Parathyroid adenoma (tissue), 2 donors: ENCODE data around the gene POLE4.

Experiments used
- H2AFZ ChIP-seq: fragments of 300-600 bp; sonication (generic); one replicate; pipeline ENCODE4 v1.7.0; 2017; ENCODE audit warnings: antibody characterized with exemption, mild to moderate bottlenecking
- H3K27ac ChIP-seq: fragments of 300-600 bp; sonication (generic); one replicate; pipeline ENCODE4 v1.7.0; 2017
- H3K27me3 ChIP-seq: fragments of 300-600 bp; sonication (generic); one replicate; pipeline ENCODE4 v1.7.0; 2017; ENCODE audit warnings: low read length; ENCODE audit not compliant: control insufficient read depth, insufficient read depth
- H3K36me3 ChIP-seq: fragments of 300-600 bp; sonication (generic); one replicate; pipeline ENCODE4 v1.7.0; 2017; ENCODE audit warnings: low read length; ENCODE audit not compliant: control insufficient read depth, insufficient read depth
- H3K4me1 ChIP-seq: fragments of 300-600 bp; sonication (generic); one replicate; pipeline ENCODE4 v1.7.0; 2017; ENCODE audit warnings: control low read depth
- H3K4me2 ChIP-seq: fragments of 300-600 bp; sonication (generic); one replicate; pipeline ENCODE4 v1.7.0; 2017; ENCODE audit warnings: low read length
- H3K4me3 ChIP-seq: fragments of 300-600 bp; sonication (generic); one replicate; pipeline ENCODE4 v1.7.0; 2017; ENCODE audit warnings: low read depth, low read length
- H3K79me2 ChIP-seq: fragments of 300-600 bp; sonication (generic); one replicate; pipeline ENCODE4 v1.7.0; 2017; ENCODE audit warnings: control low read depth
- H3K9ac ChIP-seq: fragments of 300-600 bp; sonication (generic); one replicate; pipeline ENCODE4 v1.7.0; 2017; ENCODE audit warnings: mild to moderate bottlenecking
- H3K9me3 ChIP-seq: fragments of 300-600 bp; sonication (generic); one replicate; pipeline ENCODE4 v1.7.0; 2017; ENCODE audit warnings: low read length; ENCODE audit not compliant: control insufficient read depth
- TF ChIP-seq, protein P1 (sequence below): fragments of 300-600 bp; sonication (generic); IDR thresholded peaks from one replicate; pipeline ENCODE4 v1.7.0; 2017; ENCODE audit warnings: antibody characterized with exemption, mild to moderate bottlenecking
- donor health status: primary hyperparathyroidism.

The POLE4 gene

DNA sequence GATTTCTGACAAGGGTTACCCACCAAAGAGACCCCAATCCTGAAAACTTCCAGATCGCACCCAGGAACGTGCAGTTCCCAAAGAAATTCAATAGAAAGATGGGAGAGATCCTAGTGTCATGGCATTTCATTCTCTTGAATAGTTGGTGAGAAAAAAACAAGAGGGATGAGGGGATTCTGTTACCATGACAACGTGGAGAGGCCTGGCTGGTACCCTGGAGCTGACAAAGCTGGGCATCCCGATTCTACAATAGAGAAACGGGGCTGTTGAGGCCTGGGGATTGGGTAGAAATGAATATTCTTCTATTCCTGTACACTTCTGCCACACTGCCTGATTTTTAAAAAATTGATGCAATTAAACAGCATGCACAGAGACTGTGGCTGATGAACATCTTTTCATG is 41.0 kb downstream of the POLE4 start:
- no peak overlapping the region for H3K4me2 ChIP-seq
- no peaks in the 10 kb centered on the region for H3K9me3 ChIP-seq
- no peaks in the 10 kb centered on the region for H3K36me3 ChIP-seq
- no peaks in the 10 kb centered on the region for H3K79me2 ChIP-seq
- H3K9ac ChIP-seq = no peak overlapping the region
- no peak overlapping the region for H3K4me3 ChIP-seq
- no peaks in the 10 kb centered on the region for H3K27me3 ChIP-seq
- no peak overlapping the region for H3K27ac ChIP-seq
- TF ChIP-seq, protein P1, sequence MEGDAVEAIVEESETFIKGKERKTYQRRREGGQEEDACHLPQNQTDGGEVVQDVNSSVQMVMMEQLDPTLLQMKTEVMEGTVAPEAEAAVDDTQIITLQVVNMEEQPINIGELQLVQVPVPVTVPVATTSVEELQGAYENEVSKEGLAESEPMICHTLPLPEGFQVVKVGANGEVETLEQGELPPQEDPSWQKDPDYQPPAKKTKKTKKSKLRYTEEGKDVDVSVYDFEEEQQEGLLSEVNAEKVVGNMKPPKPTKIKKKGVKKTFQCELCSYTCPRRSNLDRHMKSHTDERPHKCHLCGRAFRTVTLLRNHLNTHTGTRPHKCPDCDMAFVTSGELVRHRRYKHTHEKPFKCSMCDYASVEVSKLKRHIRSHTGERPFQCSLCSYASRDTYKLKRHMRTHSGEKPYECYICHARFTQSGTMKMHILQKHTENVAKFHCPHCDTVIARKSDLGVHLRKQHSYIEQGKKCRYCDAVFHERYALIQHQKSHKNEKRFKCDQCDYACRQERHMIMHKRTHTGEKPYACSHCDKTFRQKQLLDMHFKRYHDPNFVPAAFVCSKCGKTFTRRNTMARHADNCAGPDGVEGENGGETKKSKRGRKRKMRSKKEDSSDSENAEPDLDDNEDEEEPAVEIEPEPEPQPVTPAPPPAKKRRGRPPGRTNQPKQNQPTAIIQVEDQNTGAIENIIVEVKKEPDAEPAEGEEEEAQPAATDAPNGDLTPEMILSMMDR = no peak
- H2AFZ ChIP-seq = no peak overlapping the region
- no peaks in the 10 kb centered on the region for H3K4me1 ChIP-seq

DNA sequence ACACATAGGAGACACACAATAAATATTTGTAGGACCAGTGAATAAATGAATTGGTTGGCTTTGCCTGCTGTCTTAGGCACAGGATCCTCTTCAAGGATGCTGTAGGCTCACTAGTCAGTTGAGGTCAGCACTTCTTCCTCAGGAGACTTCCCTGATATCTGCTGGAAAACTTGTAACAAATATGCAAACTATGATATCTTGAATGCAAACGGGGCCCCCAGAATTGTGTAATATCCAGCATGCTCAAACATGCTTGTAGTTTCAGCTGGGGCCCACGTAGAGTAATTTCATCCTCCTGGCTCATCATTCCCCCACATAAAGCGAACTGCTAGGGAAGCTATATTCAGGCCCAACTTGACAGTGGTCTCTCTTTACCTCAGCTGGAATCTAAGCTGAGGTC is 43.6 kb downstream of the POLE4 start:
- no peaks in the 10 kb centered on the region for H3K9me3 ChIP-seq
- no peaks in the 10 kb centered on the region for H3K79me2 ChIP-seq
- H3K27ac ChIP-seq = no peak overlapping the region
- no peak overlapping the region for H2AFZ ChIP-seq
- H3K4me3 ChIP-seq = no peak overlapping the region
- no peaks in the 10 kb centered on the region for H3K4me1 ChIP-seq
- no peaks in the 10 kb centered on the region for H3K27me3 ChIP-seq
- TF ChIP-seq, protein P1 = no peak
- no peaks in the 10 kb centered on the region for H3K36me3 ChIP-seq
- H3K4me2 ChIP-seq = no peak overlapping the region
- H3K9ac ChIP-seq = no peak overlapping the region

DNA sequence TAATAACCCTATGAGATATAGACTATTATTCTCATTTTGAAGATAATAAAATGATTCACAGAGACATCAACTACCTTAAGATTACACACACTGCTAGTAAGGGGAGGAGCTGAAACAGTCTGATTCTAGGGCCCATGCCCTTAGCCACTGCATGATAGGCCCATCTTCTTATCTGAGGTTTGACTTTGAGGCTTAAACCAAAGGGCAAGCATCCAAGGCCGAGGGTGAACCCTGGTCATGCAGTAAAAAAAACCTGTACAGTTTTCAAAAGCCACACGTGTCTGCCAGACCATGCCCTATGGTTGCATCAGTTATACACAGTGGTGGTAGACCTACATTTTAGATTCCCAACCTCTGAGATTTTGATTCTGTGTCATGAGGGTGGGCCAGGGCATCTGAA is 44.8 kb downstream of the POLE4 start:
- Histone ChIP-seq H3K4me2 (no peak overlapping the region), H3K27ac (no peak overlapping the region), H3K4me1 (no peaks in the 10 kb centered on the region), H3K27me3 (no peaks in the 10 kb centered on the region), H3K36me3 (no peaks in the 10 kb centered on the region), H3K79me2 (no peaks in the 10 kb centered on the region), H3K4me3 (no peak overlapping the region), H3K9me3 (no peaks in the 10 kb centered on the region), H2AFZ (no peak overlapping the region), H3K9ac (no peak overlapping the region)
- TF ChIP-seq, protein P1 = no peak

GRCh38 chr2:75003773-75004172 is 45.3 kb downstream of the POLE4 start:
- H3K36me3 ChIP-seq = no peaks in the 10 kb centered on the region

DNA sequence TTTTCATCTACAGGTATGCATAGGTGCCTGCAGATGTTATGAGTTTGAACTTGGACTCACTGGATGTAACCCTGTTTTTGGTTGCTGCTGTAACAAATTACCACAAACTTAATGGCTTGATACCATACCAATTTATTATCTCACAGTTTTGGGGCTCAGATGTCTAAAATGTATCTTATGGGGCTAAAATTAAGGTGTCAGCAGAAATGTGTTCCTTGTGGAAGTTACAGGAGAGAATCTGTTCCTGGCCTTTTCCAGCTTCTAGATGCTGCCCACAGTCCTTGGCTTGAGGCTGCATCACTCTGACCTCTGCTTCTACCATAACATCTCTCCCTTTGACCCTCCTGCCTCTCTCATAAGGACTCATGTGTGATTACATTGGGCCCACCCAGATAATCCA is 47.6 kb downstream of the POLE4 start:
- Histone ChIP-seq H3K27me3 (no peaks in the 10 kb centered on the region), H3K4me1 (no peaks in the 10 kb centered on the region), H3K79me2 (no peaks in the 10 kb centered on the region), H3K27ac (no peak overlapping the region), H3K9me3 (no peaks in the 10 kb centered on the region), H3K9ac (no peak overlapping the region), H3K36me3 (no peaks in the 10 kb centered on the region), H2AFZ (no peak overlapping the region), H3K4me3 (no peak overlapping the region), H3K4me2 (no peak overlapping the region)
- TF ChIP-seq, protein P1 = no peak

More at GRCh38 chr2:75003773-75004172, 45.3 kb downstream of the POLE4 start:
- Histone ChIP-seq H3K4me2 (no peak overlapping the region), H3K27me3 (no peaks in the 10 kb centered on the region), H3K4me1 (no peaks in the 10 kb centered on the region), H3K9me3 (no peaks in the 10 kb centered on the region), H3K27ac (no peak overlapping the region), H3K79me2 (no peaks in the 10 kb centered on the region), H3K9ac (no peak overlapping the region), H3K4me3 (no peak overlapping the region), H2AFZ (no peak overlapping the region)
- TF ChIP-seq, protein P1 = no peak
